ENCODE measurements around the gene ACOT7. TPM values are rescaled to one million over a fixed set of nuclear protein-coding genes. Genes with fewer than 3 reads are reported as not detected.
"Not testable (repeated sequence)": the region's sequence is repeated elsewhere in the genome, so short reads cannot be mapped to it uniquely, and the experiment has no call there.

ACOT7 gene
- total and polyA plus RNA-seq, 2 of the 13 experiments (the other 11 are each of a cell fraction or from before 2014, with no cell fraction given), result 33.0 to 55.8 TPM

GRCh38 chr1:6220236-6220635 lies 173.3 kb downstream of the ACOT7 start:
- ATAC-seq, result no peak
- DNase-seq (ENCODE audit: low spot score), result no peak
- no TSS peak for BruUV-seq (replicated peaks)
- WGBS (ENCODE audit: low lambda C conversion rate), result 93% methylated on average over 8 of the region's 8 CpGs
- Histone ChIP-seq H3K79me2 (ENCODE audit: insufficient read depth, low read length) (no peaks in the 10 kb centered on the region), H4K20me1 (ENCODE audit: insufficient read depth, low read length) (no peaks in the 10 kb centered on the region), H3K4me3 (replicated peaks in 1 of 3; ENCODE audit: insufficient read depth in 1 of 3, low read depth in 2 of 3, low read length in 3 of 3) (no peak overlapping the region), H3K9ac (ENCODE audit: insufficient read depth, low read depth, low read length) (no peak overlapping the region), H3K4me1 (ENCODE audit: insufficient read depth, low read length) (no peaks in the 10 kb centered on the region), H3K27me3 (ENCODE audit: control insufficient read depth in 1 of 2, insufficient read depth in 2 of 2, low read length in 2 of 2) (no peaks in the 10 kb centered on the region), H3K27ac (ENCODE audit: extremely low read length, insufficient read depth, low read length) (no peak overlapping the region), H3K36me3 (replicated peaks in 1 of 2; ENCODE audit: control insufficient read depth in 1 of 2, insufficient read depth in 2 of 2, low read length in 2 of 2) (peaks cover 3 to 28% of the 10 kb centered on the region in 2 experiments; a peak in 4 of 5 replicates), H2AFZ (ENCODE audit: low read length) (no peak overlapping the region), H3K9me3 (ENCODE audit: low read length) (no peaks in the 10 kb centered on the region), H3K4me2 (ENCODE audit: low read depth, low read length) (no peak overlapping the region)
- intact Hi-C loops (cut with micrococcal nuclease; ENCODE audit: unreplicated experiment), result no loop called here
- TF ChIP-seq ZFP37 (CRISPR knock-in tag; IDR thresholded peaks at IDR 0.05; ENCODE audit: borderline replicate concordance) (no peak), ZMYM2 (CRISPR knock-in tag; IDR thresholded peaks at IDR 0.05) (no peak), SKI (IDR thresholded peaks at IDR 0.05; ENCODE audit: partially characterized antibody) (no peak), GATAD2A (CRISPR knock-in tag; IDR thresholded peaks at IDR 0.05) (no peak), PLSCR1 (CRISPR knock-in tag; IDR thresholded peaks at IDR 0.05; ENCODE audit: borderline replicate concordance) (no peak), ZFP91 (CRISPR knock-in tag; IDR thresholded peaks at IDR 0.05; ENCODE audit: borderline replicate concordance) (no peak), ZNF749 (CRISPR knock-in tag; IDR thresholded peaks at IDR 0.05; ENCODE audit: borderline replicate concordance) (no peak), ZNF839 (CRISPR knock-in tag; IDR thresholded peaks at IDR 0.05; ENCODE audit: borderline replicate concordance) (no peak), ZNF337 (CRISPR knock-in tag; IDR thresholded peaks at IDR 0.05; ENCODE audit: borderline replicate concordance, low read depth) (no peak), NCOA1 (CRISPR knock-in tag; IDR thresholded peaks at IDR 0.05) (no peak), CHD4 (IDR thresholded peaks at IDR 0.05; ENCODE audit: borderline replicate concordance, low read length) (no peak)
- no peak for FAIRE-seq
- ChIA-PET CTCF (ENCODE audit: low intra/inter-chr PET ratio, low total read pairs) (no interaction called here), POLR2A (interaction anchor here (0.9 kb wide), 1 partner anchor 15 kb away, joined by 3 read pairs; no protein-coding TSS in a partner anchor)
- in situ Hi-C loops (cut with HindIII; ENCODE audit: extremely low pct_ligation_motif_present, low pct_unique_long_range_greater_than_20kb), result no loop called here

- CTCF ChIA-PET (ENCODE audit: low intra/inter-chr PET ratio, low total read pairs); H3K4me1 ChIP-seq (ENCODE audit: insufficient read depth, low read length): not testable (repeated sequence)
Measured at GRCh38 chr1:6219641-6220040, 173.9 kb downstream of the ACOT7 start.

More at GRCh38 chr1:6219641-6220040, 173.9 kb downstream of the ACOT7 start:
- intact Hi-C loops (cut with micrococcal nuclease; ENCODE audit: unreplicated experiment); H4K20me1 ChIP-seq (ENCODE audit: insufficient read depth, low read length); H3K79me2 ChIP-seq (ENCODE audit: insufficient read depth, low read length); H3K27me3 ChIP-seq (ENCODE audit: control insufficient read depth in 1 of 2, insufficient read depth in 2 of 2, low read length in 2 of 2); DNase-seq (ENCODE audit: low spot score); H3K4me3 ChIP-seq (replicated peaks in 1 of 3; ENCODE audit: insufficient read depth in 1 of 3, low read depth in 2 of 3, low read length in 3 of 3); H2AFZ ChIP-seq (ENCODE audit: low read length); ATAC-seq; H3K9ac ChIP-seq (ENCODE audit: insufficient read depth, low read depth, low read length); H3K4me2 ChIP-seq (ENCODE audit: low read depth, low read length); FAIRE-seq; H3K27ac ChIP-seq (ENCODE audit: extremely low read length, insufficient read depth, low read length); BruUV-seq (replicated peaks); in situ Hi-C loops (cut with HindIII; ENCODE audit: extremely low pct_ligation_motif_present, low pct_unique_long_range_greater_than_20kb); H3K9me3 ChIP-seq (ENCODE audit: low read length): not testable (repeated sequence)
- H3K36me3 ChIP-seq (replicated peaks in 1 of 2; ENCODE audit: control insufficient read depth in 1 of 2, insufficient read depth in 2 of 2, low read length in 2 of 2), result peaks cover 2 to 22% of the 10 kb centered on the region in 2 experiments; a peak in 4 of 5 replicates
- WGBS (ENCODE audit: low lambda C conversion rate), result over 99% methylated on average over 11 of the region's 11 CpGs
- POLR2A ChIA-PET, result interaction anchor here (0.9 kb wide), 1 partner anchor 15 kb away, joined by 3 read pairs; no protein-coding TSS in a partner anchor

All from HepG2 (cell line).